Liver (tissue), 9 donors: ENCODE measurements around the gene KIAA1586. TPM values are rescaled to one million over a fixed set of nuclear protein-coding genes. Genes with fewer than 3 reads are reported as not detected.

Experiments used
- DNase-seq: peaks from one replicate; pipeline ENCODE4 v3.0.0-alpha.2; 2017; ENCODE audit warnings: low spot score
- H3K27ac ChIP-seq, 2 donors: one replicate each; pipeline ENCODE4 v1.7.0; 2013; ENCODE audit warnings: inconsistent platforms in 2 of 2, low read length in 2 of 2, control low read depth in 1 of 2, low read depth in 1 of 2, mild to moderate bottlenecking in 1 of 2
- H3K27me3 ChIP-seq, 4 donors: one replicate each; pipeline versions ENCODE4 v1.6.1 to v1.7.0; 2013; ENCODE audit warnings: low read length in 3 of 4, inconsistent platforms in 1 of 4, mild to moderate bottlenecking in 1 of 4, moderate library complexity in 1 of 4; ENCODE audit not compliant: control insufficient read depth in 4 of 4, insufficient read depth in 4 of 4
- H3K36me3 ChIP-seq, 4 donors: one replicate each; pipeline versions ENCODE4 v1.6.1 to v1.7.0; 2013; ENCODE audit warnings: low read length in 3 of 4, mild to moderate bottlenecking in 3 of 4, low read depth in 1 of 4, moderate library complexity in 1 of 4; ENCODE audit not compliant: control insufficient read depth in 4 of 4, insufficient read depth in 3 of 4
- H3K4me1 ChIP-seq, 4 donors: one replicate each; pipeline versions ENCODE4 v1.6.1 to v1.7.0; 2013; ENCODE audit warnings: low read length in 3 of 4, mild to moderate bottlenecking in 3 of 4, moderate library complexity in 1 of 4; ENCODE audit not compliant: control insufficient read depth in 4 of 4, insufficient read depth in 4 of 4
- H3K4me3 ChIP-seq, 3 donors: one replicate each; pipeline versions ENCODE4 v1.6.1 to v1.7.0; 2013; ENCODE audit warnings: low read length in 3 of 3, control low read depth in 1 of 3, low read depth in 1 of 3, mild to moderate bottlenecking in 1 of 3
- H3K9ac ChIP-seq, 2 donors: one replicate each; pipeline ENCODE4 v1.7.0; 2013; ENCODE audit warnings: low read length in 2 of 2, mild to moderate bottlenecking in 2 of 2, moderate library complexity in 2 of 2, control low read depth in 1 of 2, low read depth in 1 of 2
- H3K9me3 ChIP-seq, 4 donors: one replicate each; pipeline versions ENCODE4 v1.6.1 to v1.7.0; 2013; ENCODE audit warnings: low read length in 3 of 4; ENCODE audit not compliant: control insufficient read depth in 4 of 4
- ATF3 ChIP-seq: IDR thresholded peaks from 2 replicates; pipeline ENCODE4 v1.6.1; 2016; ENCODE audit warnings: antibody characterized with exemption
- CTCF ChIP-seq: fragments of 150-350 bp; IDR thresholded peaks from 2 replicates; pipeline ENCODE4 v1.5.1; 2017; ENCODE audit warnings: improper control_type of control experiment, low read depth, low read length; ENCODE audit not compliant: missing input control
- EGR1 ChIP-seq, 2 donors: IDR thresholded peaks; 2 replicates each; pipeline ENCODE4 v1.6.1; 2016 to 2018; ENCODE audit warnings: antibody characterized with exemption in 2 of 2, low read depth in 2 of 2
- FOXA1 ChIP-seq: IDR thresholded peaks from 2 replicates; pipeline ENCODE4 v1.6.1; 2016; ENCODE audit warnings: antibody characterized with exemption
- FOXA2 ChIP-seq: IDR thresholded peaks from 2 replicates; pipeline ENCODE4 v1.6.1; 2016; ENCODE audit warnings: antibody characterized with exemption
- GABPA ChIP-seq, 2 donors: IDR thresholded peaks in 1 of 2; conservative IDR thresholded peaks in 1 of 2; 2 replicates each; pipeline ENCODE4 v1.6.1; 2016; ENCODE audit warnings: antibody characterized with exemption in 2 of 2, mild to moderate bottlenecking in 1 of 2, moderate library complexity in 1 of 2
- HNF4A ChIP-seq, 2 donors: conservative IDR thresholded peaks; 2 replicates each; pipeline ENCODE4 v1.6.1; 2016; ENCODE audit warnings: antibody characterized with exemption in 2 of 2, mild to moderate bottlenecking in 2 of 2
- HNF4G ChIP-seq: IDR thresholded peaks from 2 replicates; pipeline ENCODE4 v1.6.1; 2016; ENCODE audit warnings: antibody characterized with exemption
- JUND ChIP-seq, 2 donors: IDR thresholded peaks; 2 replicates each; pipeline ENCODE4 v1.6.1; 2016; ENCODE audit warnings: antibody characterized with exemption in 2 of 2
- NR2F2 ChIP-seq: IDR thresholded peaks from 2 replicates; pipeline ENCODE4 v1.6.1; 2016; ENCODE audit warnings: antibody characterized with exemption
- RAD21 ChIP-seq, 2 donors: IDR thresholded peaks; 2 replicates each; pipeline ENCODE4 v1.6.1; 2016; ENCODE audit warnings: antibody characterized with exemption in 2 of 2, mild to moderate bottlenecking in 2 of 2
- RXRA ChIP-seq, 2 donors: IDR thresholded peaks; 2 replicates each; pipeline ENCODE4 v1.6.1; 2017 to 2018; ENCODE audit warnings: antibody characterized with exemption in 2 of 2, mild to moderate bottlenecking in 1 of 2
- SP1 ChIP-seq: IDR thresholded peaks from 2 replicates; pipeline ENCODE4 v1.6.1; 2018; ENCODE audit warnings: antibody characterized with exemption, mild to moderate bottlenecking
- TAF1 ChIP-seq: conservative IDR thresholded peaks from 2 replicates; pipeline ENCODE4 v1.6.1; 2016; ENCODE audit warnings: antibody characterized with exemption, mild to moderate bottlenecking
- YY1 ChIP-seq: IDR thresholded peaks from 2 replicates; pipeline ENCODE4 v1.6.1; 2016; ENCODE audit warnings: antibody characterized with exemption, mild to moderate bottlenecking
- WGBS: extraction: QIAGEN DNeasy Blood & Tissue Kit; methylation state at CpG from one replicate; pipeline ENCODE4 v1.1.7; 2013; 5-methylcytosine and 5-hydroxymethylcytosine counted together
- polyA plus RNA-seq, 2 donors: library from polyadenylated mRNA; stranded (reverse) in 1 of 2; unstranded in 1 of 2; fragments of 200-250 nt in 1 of 2; fragments of >200 nt in 1 of 2; fragmentation: Nextera tagmentation in 1 of 2; extraction: Ambion mirVana in 1 of 2; gene quantifications; one replicate each; pipeline versions ENCODE4 v1.2.1 to v1.2.3, GENCODE V29; 2013 to 2015
- total RNA-seq, 2 donors: library from RNA; depleted of rRNA; stranded (reverse); fragments of >200 nt; gene quantifications; one replicate each; pipeline ENCODE4 v1.2.3, GENCODE V29; 2014
- TF ChIP-seq, protein P1 (sequence below): IDR thresholded peaks from 2 replicates; pipeline ENCODE4 v1.6.1; 2016; ENCODE audit warnings: antibody characterized with exemption, mild to moderate bottlenecking
- donor health status: healthy.
- donor health status: healthy.
- donor health status: healthy.
- donor health status: healthy.
- donor health status: healthy.

Gene KIAA1586
- total and polyA plus RNA-seq, 4 donors, result 2.1 to 25.0 (median 5.5) TPM

- TF ChIP-seq CTCF (no peak), SP1 (no peak)
These were observed 33.0 kb upstream of the KIAA1586 start (continued) for GRCh38 chr6:57013521-57013926.

DNA sequence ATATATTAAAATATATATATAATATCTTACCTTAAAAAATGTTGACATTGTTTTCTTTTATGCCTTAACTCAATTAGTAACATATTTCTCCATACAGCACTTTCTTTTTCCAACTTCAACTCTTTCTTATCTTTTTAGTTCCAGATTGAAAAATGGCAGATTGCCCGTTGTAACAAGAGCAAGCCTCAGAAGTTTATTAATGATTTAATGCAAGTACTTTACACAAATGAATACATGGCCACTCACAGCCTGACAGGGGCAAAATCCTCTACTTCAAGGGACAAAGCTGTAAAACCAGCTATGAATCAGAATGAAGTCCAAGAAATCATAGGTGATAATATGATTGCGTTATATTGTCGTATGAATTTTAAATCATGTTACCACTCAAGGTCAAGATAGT, 29.4 kb upstream of the KIAA1586 start:
- 80% methylated on average over 3 of the region's 3 CpGs for WGBS
- no peaks in the 10 kb centered on the region for H3K36me3 ChIP-seq
- H3K4me3 ChIP-seq, result no peak overlapping the region
- H3K9ac ChIP-seq, result no peak overlapping the region
- no peak for DNase-seq
- no peaks in the 10 kb centered on the region for H3K27me3 ChIP-seq
- peaks cover 0 to 3% (median 0%) of the 10 kb centered on the region in 4 donors for H3K4me1 ChIP-seq
- no peak overlapping the region for H3K27ac ChIP-seq
- H3K9me3 ChIP-seq, result no peaks in the 10 kb centered on the region
- no peak for TF ChIP-seq GABPA (IDR thresholded peaks at IDR 0.05 in 1 of 2, conservative IDR thresholded peaks at IDR 0.05 in 1 of 2)
- TF ChIP-seq HNF4G, result no peak
- no peak for TF ChIP-seq TAF1
- TF ChIP-seq EGR1 (IDR thresholded peaks at IDR 0.05; ENCODE audit: low read depth in 2 of 2), result no peak
- TF ChIP-seq JUND (IDR thresholded peaks at IDR 0.05), result no peak
- TF ChIP-seq NR2F2, result no peak
- no peak for TF ChIP-seq RAD21 (IDR thresholded peaks at IDR 0.05)

DNA sequence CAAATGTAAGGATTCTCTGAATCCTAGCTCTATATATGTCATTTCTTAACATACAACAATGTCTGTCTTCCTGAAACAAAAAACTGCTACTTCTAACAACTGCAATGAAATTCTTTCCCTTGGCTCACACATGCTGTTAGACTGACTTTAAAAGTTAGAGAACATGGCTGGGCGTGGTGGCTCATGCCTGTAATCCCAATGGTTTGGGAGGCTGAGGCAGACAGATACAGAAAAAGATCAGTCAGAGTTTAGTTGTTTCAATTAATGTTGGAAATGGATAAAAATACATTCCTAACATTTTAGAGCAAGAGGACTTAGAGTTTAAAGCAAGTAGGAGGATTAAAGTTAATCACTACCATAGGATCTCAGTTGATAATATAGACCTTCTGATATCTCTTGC, 28.7 kb upstream of the KIAA1586 start:
- Histone ChIP-seq H3K9ac (no peak overlapping the region), H3K9me3 (no peaks in the 10 kb centered on the region), H3K4me1 (peaks cover 0 to 3% (median 0%) of the 10 kb centered on the region in 4 donors), H3K4me3 (no peak overlapping the region), H3K27me3 (no peaks in the 10 kb centered on the region), H3K36me3 (no peaks in the 10 kb centered on the region), H3K27ac (no peak overlapping the region)
- TF ChIP-seq FOXA1, result no peak
- TF ChIP-seq HNF4A (conservative IDR thresholded peaks at IDR 0.05), result no peak
- TF ChIP-seq, protein P1, sequence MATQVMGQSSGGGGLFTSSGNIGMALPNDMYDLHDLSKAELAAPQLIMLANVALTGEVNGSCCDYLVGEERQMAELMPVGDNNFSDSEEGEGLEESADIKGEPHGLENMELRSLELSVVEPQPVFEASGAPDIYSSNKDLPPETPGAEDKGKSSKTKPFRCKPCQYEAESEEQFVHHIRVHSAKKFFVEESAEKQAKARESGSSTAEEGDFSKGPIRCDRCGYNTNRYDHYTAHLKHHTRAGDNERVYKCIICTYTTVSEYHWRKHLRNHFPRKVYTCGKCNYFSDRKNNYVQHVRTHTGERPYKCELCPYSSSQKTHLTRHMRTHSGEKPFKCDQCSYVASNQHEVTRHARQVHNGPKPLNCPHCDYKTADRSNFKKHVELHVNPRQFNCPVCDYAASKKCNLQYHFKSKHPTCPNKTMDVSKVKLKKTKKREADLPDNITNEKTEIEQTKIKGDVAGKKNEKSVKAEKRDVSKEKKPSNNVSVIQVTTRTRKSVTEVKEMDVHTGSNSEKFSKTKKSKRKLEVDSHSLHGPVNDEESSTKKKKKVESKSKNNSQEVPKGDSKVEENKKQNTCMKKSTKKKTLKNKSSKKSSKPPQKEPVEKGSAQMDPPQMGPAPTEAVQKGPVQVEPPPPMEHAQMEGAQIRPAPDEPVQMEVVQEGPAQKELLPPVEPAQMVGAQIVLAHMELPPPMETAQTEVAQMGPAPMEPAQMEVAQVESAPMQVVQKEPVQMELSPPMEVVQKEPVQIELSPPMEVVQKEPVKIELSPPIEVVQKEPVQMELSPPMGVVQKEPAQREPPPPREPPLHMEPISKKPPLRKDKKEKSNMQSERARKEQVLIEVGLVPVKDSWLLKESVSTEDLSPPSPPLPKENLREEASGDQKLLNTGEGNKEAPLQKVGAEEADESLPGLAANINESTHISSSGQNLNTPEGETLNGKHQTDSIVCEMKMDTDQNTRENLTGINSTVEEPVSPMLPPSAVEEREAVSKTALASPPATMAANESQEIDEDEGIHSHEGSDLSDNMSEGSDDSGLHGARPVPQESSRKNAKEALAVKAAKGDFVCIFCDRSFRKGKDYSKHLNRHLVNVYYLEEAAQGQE, result no peak
- TF ChIP-seq EGR1 (IDR thresholded peaks at IDR 0.05; ENCODE audit: low read depth in 2 of 2), result no peak
- TF ChIP-seq ATF3, result no peak
- TF ChIP-seq GABPA (IDR thresholded peaks at IDR 0.05 in 1 of 2, conservative IDR thresholded peaks at IDR 0.05 in 1 of 2), result no peak
- TF ChIP-seq YY1, result no peak
- no peak for TF ChIP-seq FOXA2
- no peak for TF ChIP-seq RXRA (IDR thresholded peaks at IDR 0.05)
- no peak for TF ChIP-seq JUND (IDR thresholded peaks at IDR 0.05)
- WGBS, result 86% methylated on average over 1 of the region's 1 CpG
- DNase-seq, result no peak
